ENCODE measurements around the gene SPSB1.

DNA sequence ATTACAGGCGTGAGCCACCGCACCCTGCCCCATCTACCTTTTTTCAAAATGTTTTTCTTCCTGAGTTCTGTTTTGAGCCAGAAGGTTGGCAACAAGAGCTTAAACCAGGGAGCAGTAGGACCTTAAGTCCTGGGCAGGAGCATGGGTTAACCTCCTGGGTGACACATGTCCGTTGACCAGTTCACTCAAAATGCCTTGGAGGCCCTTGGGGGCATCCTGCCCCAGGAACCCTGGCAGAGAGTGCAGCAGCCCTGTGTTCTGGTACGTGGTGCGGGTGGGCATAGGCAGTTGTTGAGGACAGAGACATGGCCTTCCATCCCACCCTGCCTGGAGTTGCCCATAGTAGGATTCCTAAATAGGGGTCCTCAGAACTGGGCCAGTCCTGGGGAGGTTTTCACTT, 46.5 kb upstream of the SPSB1 start:
- TF ChIP-seq, protein P1, sequence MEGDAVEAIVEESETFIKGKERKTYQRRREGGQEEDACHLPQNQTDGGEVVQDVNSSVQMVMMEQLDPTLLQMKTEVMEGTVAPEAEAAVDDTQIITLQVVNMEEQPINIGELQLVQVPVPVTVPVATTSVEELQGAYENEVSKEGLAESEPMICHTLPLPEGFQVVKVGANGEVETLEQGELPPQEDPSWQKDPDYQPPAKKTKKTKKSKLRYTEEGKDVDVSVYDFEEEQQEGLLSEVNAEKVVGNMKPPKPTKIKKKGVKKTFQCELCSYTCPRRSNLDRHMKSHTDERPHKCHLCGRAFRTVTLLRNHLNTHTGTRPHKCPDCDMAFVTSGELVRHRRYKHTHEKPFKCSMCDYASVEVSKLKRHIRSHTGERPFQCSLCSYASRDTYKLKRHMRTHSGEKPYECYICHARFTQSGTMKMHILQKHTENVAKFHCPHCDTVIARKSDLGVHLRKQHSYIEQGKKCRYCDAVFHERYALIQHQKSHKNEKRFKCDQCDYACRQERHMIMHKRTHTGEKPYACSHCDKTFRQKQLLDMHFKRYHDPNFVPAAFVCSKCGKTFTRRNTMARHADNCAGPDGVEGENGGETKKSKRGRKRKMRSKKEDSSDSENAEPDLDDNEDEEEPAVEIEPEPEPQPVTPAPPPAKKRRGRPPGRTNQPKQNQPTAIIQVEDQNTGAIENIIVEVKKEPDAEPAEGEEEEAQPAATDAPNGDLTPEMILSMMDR (IDR thresholded peaks at IDR 0.05): no peak
- TF ChIP-seq POLR2A (IDR thresholded peaks at IDR 0.05): no peak
